HUES64 (cell line): Measurements from ENCODE around the gene DPYSL3.
A peak's percentile ranks its signal among the peaks of the same experiment; 100 is the strongest.

Experiments
- H3K27ac ChIP-seq: 2 replicates; pipeline ENCODE4 v1.7.0; 2013; ENCODE audit warnings: low read depth, low read length, inconsistent platforms
- H3K27me3 ChIP-seq: 2 replicates; pipeline ENCODE4 v1.6.1; 2013; ENCODE audit warnings: mild to moderate bottlenecking, low read length; ENCODE audit not compliant: insufficient read depth
- H3K36me3 ChIP-seq: 2 replicates; pipeline ENCODE4 v1.6.1; 2013; ENCODE audit warnings: mild to moderate bottlenecking, low read length; ENCODE audit not compliant: insufficient read depth
- H3K4me1 ChIP-seq: 2 replicates; pipeline ENCODE4 v1.6.1; 2013; ENCODE audit warnings: mild to moderate bottlenecking, low read length, moderate library complexity; ENCODE audit not compliant: insufficient read depth
- H3K4me3 ChIP-seq: 2 replicates; pipeline ENCODE4 v1.5.1; 2013; ENCODE audit warnings: mild to moderate bottlenecking, low read length, moderate library complexity
- H3K9ac ChIP-seq: 2 replicates; pipeline ENCODE4 v1.6.1; 2013; ENCODE audit warnings: mild to moderate bottlenecking, low read depth, low read length
- H3K9me3 ChIP-seq: 2 replicates; pipeline ENCODE4 v1.6.1; 2013; ENCODE audit warnings: low read depth, low read length; ENCODE audit not compliant: insufficient read depth
- WGBS: fragments of 150-250, 120-280 bp; methylation state at CpG from one replicate; pipeline ENCODE4 v1.1.7; 2013; ENCODE audit warnings: missing lambda C conversion rate; 5-methylcytosine and 5-hydroxymethylcytosine counted together

Gene DPYSL3

GRCh38 chr5:147437161-147437596 lies 72.7 kb downstream of the DPYSL3 start:
- Histone ChIP-seq H3K27me3 (no peaks in the 10 kb centered on the region), H3K9ac (no peak overlapping the region), H3K4me3 (no peak overlapping the region), H3K36me3 (peaks cover 62% of the 10 kb centered on the region), H3K9me3 (no peaks in the 10 kb centered on the region), H3K4me1 (peaks cover 76% of the 10 kb centered on the region), H3K27ac (peak overlapping the region; percentile 66; the same call in 1 of the 2 replicates)
- 52% methylated on average over 6 of the region's 6 CpGs for WGBS

- H3K36me3 ChIP-seq = peaks cover 59% of the 10 kb centered on the region
- peaks cover 76% of the 10 kb centered on the region for H3K4me1 ChIP-seq
- no peak overlapping the region for H3K27ac ChIP-seq
- no peak overlapping the region for H3K9ac ChIP-seq
- no peaks in the 10 kb centered on the region for H3K9me3 ChIP-seq
- no peak overlapping the region for H3K4me3 ChIP-seq
- 82% methylated on average over 2 of the region's 3 CpGs for WGBS
- H3K27me3 ChIP-seq = no peaks in the 10 kb centered on the region
Measured at GRCh38 chr5:147436596-147436995, 73.3 kb downstream of the DPYSL3 start.

- WGBS = 90% methylated on average over 3 of the region's 3 CpGs
- peaks cover 51% of the 10 kb centered on the region for H3K36me3 ChIP-seq
- H3K9ac ChIP-seq = no peak overlapping the region
Measured at GRCh38 chr5:147434049-147434448, 75.8 kb downstream of the DPYSL3 start.

GRCh38 chr5:147432323-147432722 lies 77.5 kb downstream of the DPYSL3 start:
- no peaks in the 10 kb centered on the region for H3K27me3 ChIP-seq
- H3K4me3 ChIP-seq = no peak overlapping the region
- no peak overlapping the region for H3K9ac ChIP-seq
- H3K36me3 ChIP-seq = peaks cover 57% of the 10 kb centered on the region
- peaks cover 49% of the 10 kb centered on the region for H3K4me1 ChIP-seq
- 89% methylated on average over 4 of the region's 4 CpGs for WGBS
- H3K27ac ChIP-seq = no peak overlapping the region
- no peaks in the 10 kb centered on the region for H3K9me3 ChIP-seq

More at GRCh38 chr5:147434049-147434448, 75.8 kb downstream of the DPYSL3 start:
- peaks cover 66% of the 10 kb centered on the region for H3K4me1 ChIP-seq
- H3K27ac ChIP-seq = no peak overlapping the region
- no peaks in the 10 kb centered on the region for H3K27me3 ChIP-seq
- H3K4me3 ChIP-seq = no peak overlapping the region
- H3K9me3 ChIP-seq = no peaks in the 10 kb centered on the region

- H3K4me3 ChIP-seq = no peak overlapping the region
- H3K36me3 ChIP-seq = peaks cover 60% of the 10 kb centered on the region
- 94% methylated on average over 3 of the region's 3 CpGs for WGBS
- H3K9me3 ChIP-seq = no peaks in the 10 kb centered on the region
- H3K27me3 ChIP-seq = no peaks in the 10 kb centered on the region
- H3K27ac ChIP-seq = no peak overlapping the region
- H3K9ac ChIP-seq = no peak overlapping the region
- H3K4me1 ChIP-seq = peaks cover 41% of the 10 kb centered on the region
Measured at GRCh38 chr5:147431586-147431985, 78.3 kb downstream of the DPYSL3 start.

GRCh38 chr5:147430628-147431027 lies 79.2 kb downstream of the DPYSL3 start:
- Histone ChIP-seq H3K9ac (no peak overlapping the region), H3K27me3 (no peaks in the 10 kb centered on the region), H3K36me3 (peaks cover 61% of the 10 kb centered on the region), H3K4me3 (no peak overlapping the region), H3K27ac (peak overlapping the region; percentile 9; the same call in 1 of the 2 replicates), H3K9me3 (no peaks in the 10 kb centered on the region), H3K4me1 (peaks cover 40% of the 10 kb centered on the region)
- WGBS = 89% methylated on average over 1 of the region's 2 CpGs

GRCh38 chr5:147427521-147428401 lies 82.1 kb downstream of the DPYSL3 start:
- WGBS = 97% methylated on average over 1 of the region's 1 CpG
- no peaks in the 10 kb centered on the region for H3K27me3 ChIP-seq
- H3K9me3 ChIP-seq = no peaks in the 10 kb centered on the region
- peaks cover 23% of the 10 kb centered on the region for H3K4me1 ChIP-seq
- H3K36me3 ChIP-seq = peaks cover 73% of the 10 kb centered on the region
- no peak overlapping the region for H3K9ac ChIP-seq
- no peak overlapping the region for H3K4me3 ChIP-seq
- no peak overlapping the region for H3K27ac ChIP-seq

GRCh38 chr5:147426640-147427327 lies 83.1 kb downstream of the DPYSL3 start:
- Histone ChIP-seq H3K27ac (no peak overlapping the region), H3K4me1 (peaks cover 14% of the 10 kb centered on the region), H3K27me3 (no peaks in the 10 kb centered on the region), H3K9ac (no peak overlapping the region), H3K9me3 (no peaks in the 10 kb centered on the region), H3K4me3 (no peak overlapping the region), H3K36me3 (peaks cover 76% of the 10 kb centered on the region)
- WGBS = 91% methylated on average over 3 of the region's 3 CpGs

- H3K27ac ChIP-seq = no peak overlapping the region
- H3K4me1 ChIP-seq = no peaks in the 10 kb centered on the region
- no peaks in the 10 kb centered on the region for H3K27me3 ChIP-seq
- H3K36me3 ChIP-seq = peaks cover 87% of the 10 kb centered on the region
- no peaks in the 10 kb centered on the region for H3K9me3 ChIP-seq
- no peak overlapping the region for H3K4me3 ChIP-seq
- H3K9ac ChIP-seq = no peak overlapping the region
- WGBS = 100% methylated on average over 2 of the region's 2 CpGs
Measured at GRCh38 chr5:147418613-147419012, 91.3 kb downstream of the DPYSL3 start.

GRCh38 chr5:147417135-147417813 lies 92.6 kb downstream of the DPYSL3 start:
- Histone ChIP-seq H3K4me1 (no peaks in the 10 kb centered on the region), H3K4me3 (no peak overlapping the region), H3K9ac (no peak overlapping the region), H3K9me3 (no peaks in the 10 kb centered on the region), H3K27ac (no peak overlapping the region), H3K27me3 (no peaks in the 10 kb centered on the region), H3K36me3 (peaks cover 89% of the 10 kb centered on the region)
- WGBS = 96% methylated on average over 5 of the region's 5 CpGs

- WGBS = 94% methylated on average over 3 of the region's 3 CpGs
- Histone ChIP-seq H3K4me1 (no peaks in the 10 kb centered on the region), H3K4me3 (no peak overlapping the region), H3K36me3 (peaks cover 100% of the 10 kb centered on the region), H3K9me3 (no peaks in the 10 kb centered on the region), H3K9ac (no peak overlapping the region), H3K27me3 (no peaks in the 10 kb centered on the region), H3K27ac (no peak overlapping the region)
Measured at GRCh38 chr5:147415651-147416050, 94.2 kb downstream of the DPYSL3 start.
